Measurements from ENCODE around the gene UBE2E1. TPM values are rescaled to one million over a fixed set of nuclear protein-coding genes. Genes with fewer than 3 reads are reported as not detected.

Gene UBE2E1
- total RNA-seq, 4 donors from 2014 or later: 73.0 to 119 (median 94.6) TPM

DNA sequence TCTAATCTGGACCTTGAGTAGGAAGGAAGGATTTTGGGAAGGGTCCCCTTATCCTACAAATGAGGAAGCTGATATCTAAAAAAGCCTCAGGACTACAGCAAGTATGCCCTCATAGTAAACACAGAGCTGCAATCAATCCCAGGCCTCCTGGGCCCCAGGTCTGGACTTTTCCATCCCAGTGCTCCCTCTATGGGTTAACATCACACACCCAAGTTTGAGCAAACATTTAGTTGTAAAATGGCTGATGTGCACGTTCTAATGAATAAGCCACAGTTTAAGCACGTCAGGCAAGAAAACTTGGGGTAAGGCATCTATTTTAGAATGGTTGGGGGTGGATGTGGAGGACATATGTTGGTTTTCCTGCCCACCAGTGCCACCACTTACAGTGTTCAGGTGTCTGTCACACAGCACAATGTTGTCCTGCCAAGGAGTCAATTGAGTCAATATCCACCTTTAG is 44.3 kb upstream of the UBE2E1 start:
- no peak overlapping the region for H3K27ac ChIP-seq
- DNase-seq (ENCODE audit: low spot score in 2 of 2): no peak
- 68% methylated on average over 2 of the region's 2 CpGs for WGBS

DNA sequence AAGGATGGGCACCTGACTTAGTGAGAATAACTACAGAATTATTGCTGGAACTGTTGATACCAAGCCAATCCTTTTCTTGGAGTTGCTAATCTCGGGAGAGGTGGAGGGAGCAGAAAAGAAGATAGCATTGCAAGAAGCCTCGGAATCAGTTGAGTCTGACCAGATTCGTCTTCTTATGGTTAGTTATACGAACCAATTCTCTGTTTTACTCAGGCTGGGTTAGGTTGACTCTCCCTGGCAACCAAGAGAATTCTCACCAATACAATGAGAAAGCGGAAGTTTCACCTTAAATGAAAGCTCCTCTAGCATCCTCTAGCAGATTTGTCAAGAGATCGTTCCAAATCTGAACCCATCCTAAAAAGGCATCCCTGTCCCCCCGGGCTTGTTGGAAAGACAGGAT is 43.5 kb upstream of the UBE2E1 start:
- no peak for TF ChIP-seq EP300 (IDR thresholded peaks at IDR 0.05)
- no peak for TF ChIP-seq POLR2AphosphoS5 (IDR thresholded peaks at IDR 0.05)
- TF ChIP-seq POLR2A (IDR thresholded peaks at IDR 0.05): no peak
- TF ChIP-seq, protein P1, sequence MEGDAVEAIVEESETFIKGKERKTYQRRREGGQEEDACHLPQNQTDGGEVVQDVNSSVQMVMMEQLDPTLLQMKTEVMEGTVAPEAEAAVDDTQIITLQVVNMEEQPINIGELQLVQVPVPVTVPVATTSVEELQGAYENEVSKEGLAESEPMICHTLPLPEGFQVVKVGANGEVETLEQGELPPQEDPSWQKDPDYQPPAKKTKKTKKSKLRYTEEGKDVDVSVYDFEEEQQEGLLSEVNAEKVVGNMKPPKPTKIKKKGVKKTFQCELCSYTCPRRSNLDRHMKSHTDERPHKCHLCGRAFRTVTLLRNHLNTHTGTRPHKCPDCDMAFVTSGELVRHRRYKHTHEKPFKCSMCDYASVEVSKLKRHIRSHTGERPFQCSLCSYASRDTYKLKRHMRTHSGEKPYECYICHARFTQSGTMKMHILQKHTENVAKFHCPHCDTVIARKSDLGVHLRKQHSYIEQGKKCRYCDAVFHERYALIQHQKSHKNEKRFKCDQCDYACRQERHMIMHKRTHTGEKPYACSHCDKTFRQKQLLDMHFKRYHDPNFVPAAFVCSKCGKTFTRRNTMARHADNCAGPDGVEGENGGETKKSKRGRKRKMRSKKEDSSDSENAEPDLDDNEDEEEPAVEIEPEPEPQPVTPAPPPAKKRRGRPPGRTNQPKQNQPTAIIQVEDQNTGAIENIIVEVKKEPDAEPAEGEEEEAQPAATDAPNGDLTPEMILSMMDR (IDR thresholded peaks at IDR 0.05): no peak
- Histone ChIP-seq H3K36me3 (no peaks in the 10 kb centered on the region), H3K4me1 (no peaks in the 10 kb centered on the region), H3K4me3 (no peak overlapping the region), H3K27ac (no peak overlapping the region), H3K27me3 (no peaks in the 10 kb centered on the region), H3K9me3 (no peaks in the 10 kb centered on the region)
- no peak for DNase-seq (ENCODE audit: low spot score in 2 of 2)
- WGBS: 83% methylated on average over 7 of the region's 7 CpGs

More for the DNA sequence above, 44.3 kb upstream of the UBE2E1 start:
- no peaks in the 10 kb centered on the region for H3K4me1 ChIP-seq
- H3K4me3 ChIP-seq: no peak overlapping the region
- no peaks in the 10 kb centered on the region for H3K27me3 ChIP-seq
- no peaks in the 10 kb centered on the region for H3K36me3 ChIP-seq
- TF ChIP-seq POLR2AphosphoS5 (IDR thresholded peaks at IDR 0.05) (no peak), POLR2A (IDR thresholded peaks at IDR 0.05) (no peak), EP300 (IDR thresholded peaks at IDR 0.05) (no peak)
- TF ChIP-seq, protein P1 (IDR thresholded peaks at IDR 0.05): peak in 1 of 2 donors; percentile 16
- no peaks in the 10 kb centered on the region for H3K9me3 ChIP-seq

- H3K36me3 ChIP-seq: no peaks in the 10 kb centered on the region
- H3K27ac ChIP-seq: peak overlapping the region; percentile 36
- DNase-seq (ENCODE audit: low spot score in 2 of 2): no peak
- no peaks in the 10 kb centered on the region for H3K27me3 ChIP-seq
- H3K4me1 ChIP-seq: no peaks in the 10 kb centered on the region
- peak overlapping the region; percentile 24 for H3K4me3 ChIP-seq
- no peaks in the 10 kb centered on the region for H3K9me3 ChIP-seq
- whole genome bisulfite sequencing: 39% methylated on average over 12 of the region's 12 CpGs
- TF ChIP-seq POLR2AphosphoS5 (IDR thresholded peaks at IDR 0.05): no peak
- no peak for TF ChIP-seq POLR2A (IDR thresholded peaks at IDR 0.05)
- TF ChIP-seq, protein P1 (IDR thresholded peaks at IDR 0.05): no peak
- no peak for TF ChIP-seq EP300 (IDR thresholded peaks at IDR 0.05)
Measured at GRCh38 chr3:23762759-23763477, 42.8 kb upstream of the UBE2E1 start.

GRCh38 chr3:23764407-23764806 is 41.3 kb upstream of the UBE2E1 start:
- H3K4me3 ChIP-seq: no peak overlapping the region
- H3K9me3 ChIP-seq: no peaks in the 10 kb centered on the region
- DNase-seq (ENCODE audit: low spot score in 2 of 2): no peak
- H3K36me3 ChIP-seq: no peaks in the 10 kb centered on the region
- no peaks in the 10 kb centered on the region for H3K27me3 ChIP-seq
- H3K27ac ChIP-seq: no peak overlapping the region
- 94% methylated on average over 1 of the region's 1 CpG for WGBS
- TF ChIP-seq EP300 (IDR thresholded peaks at IDR 0.05): no peak
- TF ChIP-seq, protein P1 (IDR thresholded peaks at IDR 0.05): no peak
- no peak for TF ChIP-seq POLR2A (IDR thresholded peaks at IDR 0.05)
- TF ChIP-seq POLR2AphosphoS5 (IDR thresholded peaks at IDR 0.05): no peak
- H3K4me1 ChIP-seq: no peaks in the 10 kb centered on the region

DNA sequence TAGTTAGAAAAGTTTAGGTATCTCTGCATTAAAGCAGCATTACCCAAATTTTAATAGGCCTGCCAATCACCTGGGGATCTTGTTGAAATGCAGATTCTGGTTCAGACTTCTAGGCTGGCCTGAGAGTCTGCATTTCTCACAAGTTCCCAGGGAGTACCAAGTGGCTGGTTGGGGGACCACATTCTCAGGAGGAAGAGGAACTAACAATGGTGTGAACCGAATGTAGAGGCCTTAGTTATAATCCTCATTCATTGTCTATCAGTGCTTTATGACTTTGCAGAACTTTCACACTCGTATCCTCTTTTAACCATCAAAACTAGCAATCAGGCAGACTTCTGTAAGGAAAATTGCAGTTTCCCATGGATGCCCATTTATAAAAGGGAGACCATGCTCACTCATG is 38.2 kb upstream of the UBE2E1 start:
- WGBS: 89% methylated on average over 2 of the region's 2 CpGs
- DNase-seq (ENCODE audit: low spot score in 2 of 2): no peak

More for the DNA sequence above, 38.2 kb upstream of the UBE2E1 start:
- H3K36me3 ChIP-seq: no peaks in the 10 kb centered on the region
- TF ChIP-seq EP300 (IDR thresholded peaks at IDR 0.05) (no peak), POLR2AphosphoS5 (IDR thresholded peaks at IDR 0.05) (no peak), POLR2A (IDR thresholded peaks at IDR 0.05) (no peak)
- TF ChIP-seq, protein P1 (IDR thresholded peaks at IDR 0.05): no peak
- no peaks in the 10 kb centered on the region for H3K9me3 ChIP-seq
- H3K27me3 ChIP-seq: no peaks in the 10 kb centered on the region
- H3K4me1 ChIP-seq: no peaks in the 10 kb centered on the region
- H3K27ac ChIP-seq: no peak overlapping the region
- no peak overlapping the region for H3K4me3 ChIP-seq

Data from suprapubic skin (tissue), 4 donors.